COLO829 (cell line): ENCODE data around the gene SEMA5A.
"Not testable (repeated sequence)": the region's sequence is repeated elsewhere in the genome, so short reads cannot be mapped to it uniquely, and the experiment has no call there.

Source experiments
- DNase-seq: peaks from one replicate; pipeline ENCODE4 v3.0.0; 2012; ENCODE audit warnings: low spot score

The SEMA5A gene

DNA sequence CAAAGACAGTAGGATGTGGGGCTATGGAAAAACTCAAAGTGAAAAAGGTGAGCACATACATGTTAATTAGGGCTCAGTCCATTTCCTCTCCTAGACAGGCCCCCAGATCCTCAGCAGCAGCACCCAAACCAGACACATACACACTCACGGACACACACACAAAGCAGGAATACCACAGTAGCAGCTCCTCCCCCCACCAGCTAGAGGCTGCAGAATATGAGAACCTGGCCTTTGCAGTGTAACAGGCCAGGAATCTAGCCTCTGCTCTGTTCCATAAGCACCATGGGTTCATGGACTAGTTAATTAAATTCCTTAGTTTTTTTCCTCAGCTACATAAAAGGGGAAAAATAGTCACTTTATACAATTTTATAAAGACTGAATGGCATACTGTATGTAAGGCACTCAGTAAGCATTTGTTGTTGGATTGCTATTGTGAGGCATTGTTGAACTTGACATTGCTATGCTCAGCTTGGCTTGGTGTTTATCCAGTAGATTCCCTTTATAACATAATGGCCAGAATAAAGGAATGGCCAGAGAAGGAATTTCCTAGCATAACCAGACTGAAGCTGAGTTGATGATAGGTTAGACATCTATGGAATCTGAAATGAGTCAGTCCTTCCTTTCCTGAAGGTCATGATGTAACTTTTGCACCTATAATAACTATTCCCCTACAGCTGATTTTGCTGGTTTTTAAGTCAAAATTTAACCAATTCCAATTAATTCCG, 186.8 kb downstream of the SEMA5A start:
- no peak for DNase-seq

DNA sequence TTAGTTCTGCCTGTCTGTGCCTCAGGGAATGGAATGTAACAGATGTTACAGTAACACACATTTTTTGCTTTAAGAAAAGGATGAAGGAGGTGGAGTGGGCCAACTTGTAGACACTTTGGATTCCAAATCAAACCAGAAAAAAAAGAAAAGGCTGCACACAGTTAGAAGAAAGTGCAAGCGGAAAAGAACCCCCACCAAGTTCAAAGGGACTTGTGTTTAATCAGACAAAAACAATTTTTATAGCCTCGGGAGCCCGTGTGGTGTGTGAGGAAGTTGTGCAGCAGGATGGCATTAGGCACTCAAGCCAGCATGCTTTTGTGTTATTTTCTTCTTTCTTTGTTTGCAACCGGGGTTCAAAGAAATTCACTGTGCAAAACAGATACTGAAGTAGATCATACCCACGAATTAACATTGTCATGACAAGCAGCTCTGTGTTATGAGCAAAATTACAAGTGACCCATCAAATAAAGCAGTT, 189.5 kb downstream of the SEMA5A start:
- peak; percentile 60 for DNase-seq

DNA sequence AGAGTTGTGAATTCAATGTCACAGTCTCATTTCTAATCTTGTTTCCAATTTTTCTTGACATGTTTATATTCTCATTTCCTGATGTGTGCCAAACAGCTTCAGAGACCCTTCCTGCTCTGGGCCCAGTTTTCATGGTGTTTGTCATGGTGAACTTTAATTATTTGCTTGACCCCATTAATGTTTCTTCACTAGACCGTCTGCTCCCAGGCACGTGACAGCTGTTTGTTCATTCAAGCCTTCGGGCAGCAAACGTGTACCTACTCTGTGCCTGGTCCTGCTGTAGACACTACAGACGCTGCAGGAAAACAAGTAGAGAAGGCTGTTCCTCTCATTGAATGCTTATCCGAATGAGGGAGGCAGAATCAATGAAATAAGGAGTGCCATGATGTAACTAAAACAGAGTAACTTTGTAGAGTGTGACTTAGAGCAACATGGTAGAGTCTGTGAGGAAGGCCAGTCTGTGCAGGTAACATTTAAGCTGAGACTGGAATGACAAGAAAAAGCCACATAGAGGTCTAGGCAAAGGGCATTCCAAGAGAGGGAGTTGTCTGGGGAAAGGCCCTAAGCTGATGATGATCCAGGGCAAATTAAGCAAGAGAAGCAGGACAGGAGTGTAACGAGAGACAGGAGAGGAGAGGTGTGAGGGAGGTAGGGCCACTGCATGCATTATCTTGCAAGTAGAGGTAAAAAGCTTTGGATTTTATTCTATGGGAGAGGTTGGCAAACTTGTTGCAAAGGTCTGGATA, 191.4 kb downstream of the SEMA5A start:
- DNase-seq: no peak

DNA sequence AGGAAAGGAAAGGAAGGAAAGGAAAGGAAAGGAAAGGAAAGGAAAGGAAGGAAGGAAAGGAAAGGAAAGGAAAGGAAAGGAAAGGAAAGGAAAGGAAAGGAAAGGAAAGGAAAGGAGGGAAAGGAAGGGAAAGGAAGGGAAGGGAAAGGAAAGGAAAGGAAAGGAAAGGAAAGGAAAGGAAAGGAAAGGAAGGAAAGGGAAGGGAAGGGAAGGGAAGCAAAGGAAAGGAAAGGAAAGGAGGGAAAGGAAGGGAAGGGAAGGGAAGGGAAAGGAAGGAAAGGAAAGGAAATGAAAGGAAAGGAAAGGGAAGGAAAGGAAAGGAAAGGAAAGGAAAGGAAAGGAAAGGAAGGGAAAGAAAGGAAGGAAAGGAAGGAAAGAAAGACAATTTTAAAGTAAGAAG, 192.8 kb downstream of the SEMA5A start:
- DNase-seq: not testable (repeated sequence)

DNA sequence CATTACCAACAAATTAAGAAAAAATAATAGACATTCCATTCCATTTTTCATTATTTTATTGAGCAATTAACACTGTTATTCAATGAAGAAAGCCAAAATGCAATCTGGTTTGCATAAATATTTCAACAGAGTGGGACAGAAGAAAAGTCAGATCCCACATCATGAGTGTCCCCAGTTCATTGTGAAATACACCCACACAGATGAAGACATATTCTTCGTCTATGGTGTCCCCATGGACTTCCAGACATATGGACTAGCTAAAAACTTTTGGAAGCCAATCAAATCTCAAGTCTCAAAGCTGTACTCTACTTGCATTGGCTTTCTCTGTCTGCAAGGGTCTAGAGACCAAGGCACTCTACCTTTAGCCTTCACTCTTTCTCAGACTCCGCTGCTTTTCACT, 194.3 kb downstream of the SEMA5A start:
- DNase-seq: no peak

- no peak for DNase-seq
Observed at GRCh38 chr5:9350301-9350797, 195.5 kb downstream of the SEMA5A start.

DNA sequence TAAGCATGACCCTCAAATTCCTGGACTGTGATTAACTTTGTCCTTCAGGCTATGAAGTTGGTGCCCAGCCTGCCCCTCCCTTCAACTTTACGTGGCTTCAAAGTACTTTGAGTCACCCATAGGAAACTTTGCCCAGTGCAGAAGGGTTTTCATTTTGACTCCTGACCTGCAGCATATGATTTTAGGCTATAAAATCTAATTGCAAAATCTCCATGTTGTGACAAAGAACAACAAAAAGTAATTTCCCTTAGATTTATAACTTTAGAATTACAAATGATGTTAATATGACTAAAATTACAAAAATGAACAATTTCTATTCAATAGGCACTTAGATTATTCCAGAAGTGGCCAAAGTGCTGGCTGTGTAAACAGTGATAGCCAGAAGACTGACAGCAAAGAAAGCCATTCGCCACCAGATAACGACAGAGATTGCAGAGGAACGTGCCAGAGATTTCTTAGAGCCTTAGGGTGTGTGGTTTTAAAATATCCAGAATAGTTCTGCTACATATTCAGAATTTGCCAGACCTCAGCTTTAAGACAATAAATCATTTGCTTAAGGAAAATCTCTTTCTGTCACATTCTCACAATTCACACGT, 197.4 kb downstream of the SEMA5A start:
- peak; percentile 40 for DNase-seq

- DNase-seq: no peak
Observed at GRCh38 chr5:9347541-9348295, 198.2 kb downstream of the SEMA5A start.

DNA sequence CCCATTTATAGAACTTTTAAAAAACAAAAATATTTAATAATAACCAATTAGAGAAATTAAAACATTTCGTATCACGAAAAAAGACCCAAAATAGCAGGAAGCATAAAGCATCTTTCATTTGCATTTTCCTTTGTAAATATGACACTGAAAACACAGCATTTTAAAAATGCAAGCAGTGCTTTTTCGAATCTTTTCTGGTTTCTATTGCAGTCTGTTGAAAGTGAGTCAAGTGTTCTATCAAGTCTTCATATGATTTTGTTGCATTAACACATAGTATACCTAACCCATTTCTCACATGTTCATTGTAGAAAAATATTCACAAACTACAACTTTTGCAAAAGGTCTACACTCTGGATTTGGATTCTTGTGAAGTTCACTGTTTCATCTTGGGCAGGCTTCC, 198.8 kb downstream of the SEMA5A start:
- DNase-seq: no peak

DNA sequence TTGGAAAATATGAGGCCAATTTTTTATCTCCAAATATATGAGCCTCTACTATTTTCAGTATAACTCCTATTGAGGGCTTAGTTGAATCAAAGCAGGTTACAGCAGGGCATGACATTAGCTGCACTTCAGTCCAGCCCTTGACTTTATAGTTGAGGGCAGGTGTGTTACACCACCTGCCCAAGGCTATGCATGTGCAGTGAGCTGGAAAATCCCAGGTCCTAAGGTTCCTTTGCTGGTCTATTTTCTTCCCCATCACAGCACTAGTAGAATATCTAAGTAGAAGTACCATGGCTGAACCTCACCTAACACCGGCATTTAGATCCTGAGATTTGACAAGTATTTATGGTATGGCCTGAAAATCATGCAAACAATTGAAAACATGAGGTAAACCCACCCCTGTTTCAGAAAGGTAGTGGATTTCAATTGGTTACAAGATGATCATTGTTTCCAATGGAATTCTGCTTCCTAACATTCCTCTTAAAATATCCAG, 201.1 kb downstream of the SEMA5A start:
- no peak for DNase-seq

GRCh38 chr5:9343146-9343850, 202.6 kb downstream of the SEMA5A start:
- no peak for DNase-seq

- no peak for DNase-seq
Observed at GRCh38 chr5:9342161-9342787, 203.6 kb downstream of the SEMA5A start.

DNA sequence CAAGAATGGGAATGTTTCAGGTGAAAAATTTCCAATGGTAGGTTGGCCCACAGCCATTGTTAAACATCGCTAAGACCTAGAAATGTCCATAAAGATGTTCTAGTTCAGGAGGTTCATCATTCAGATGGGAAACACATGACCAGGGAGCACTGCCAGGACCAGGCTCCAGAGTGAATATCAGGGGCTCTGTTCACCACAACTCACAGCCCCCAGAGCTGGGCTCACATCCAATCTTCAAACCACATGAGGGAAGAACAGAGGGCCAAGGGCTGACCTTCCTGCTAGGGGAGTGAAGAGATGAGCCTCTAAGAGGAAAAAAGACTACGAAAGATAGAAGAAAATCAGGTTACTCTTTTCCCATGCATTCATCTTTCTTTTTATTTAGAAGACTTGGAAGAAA, 205.8 kb downstream of the SEMA5A start:
- no peak for DNase-seq

DNA sequence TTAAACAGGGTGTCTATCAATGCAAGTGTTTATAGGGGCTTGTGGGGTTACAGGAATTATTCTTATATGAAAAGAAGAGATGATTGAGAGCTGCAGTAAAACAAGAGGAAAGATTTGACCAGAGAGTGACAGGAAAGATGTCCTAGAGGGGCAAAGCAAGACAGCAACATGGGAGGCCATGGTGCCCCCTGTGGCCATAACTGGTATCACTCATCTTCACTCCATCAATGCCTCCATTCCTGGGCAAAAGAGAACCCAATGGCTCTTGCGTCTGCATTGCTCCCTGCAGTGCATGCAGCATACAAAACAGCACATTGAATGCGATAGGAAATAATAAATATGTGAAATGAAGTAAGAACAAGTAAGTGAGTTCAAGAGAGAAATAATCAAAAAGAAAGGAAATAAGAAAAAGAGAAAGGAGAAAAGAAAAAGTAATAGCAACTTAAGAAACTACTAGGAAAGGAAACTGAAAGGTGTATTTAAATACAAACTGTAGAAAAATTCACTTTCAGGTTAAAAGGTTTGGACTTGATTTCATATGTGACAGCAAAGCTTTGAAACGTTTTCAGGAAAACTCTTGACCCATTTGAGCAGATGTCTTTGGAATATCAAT, 206.6 kb downstream of the SEMA5A start:
- peak; percentile 9 for DNase-seq

- DNase-seq: no peak
Observed at GRCh38 chr5:9338796-9339195, 207.1 kb downstream of the SEMA5A start.

- peak; percentile 11 for DNase-seq
Observed at GRCh38 chr5:9337928-9338595, 207.8 kb downstream of the SEMA5A start.

DNA sequence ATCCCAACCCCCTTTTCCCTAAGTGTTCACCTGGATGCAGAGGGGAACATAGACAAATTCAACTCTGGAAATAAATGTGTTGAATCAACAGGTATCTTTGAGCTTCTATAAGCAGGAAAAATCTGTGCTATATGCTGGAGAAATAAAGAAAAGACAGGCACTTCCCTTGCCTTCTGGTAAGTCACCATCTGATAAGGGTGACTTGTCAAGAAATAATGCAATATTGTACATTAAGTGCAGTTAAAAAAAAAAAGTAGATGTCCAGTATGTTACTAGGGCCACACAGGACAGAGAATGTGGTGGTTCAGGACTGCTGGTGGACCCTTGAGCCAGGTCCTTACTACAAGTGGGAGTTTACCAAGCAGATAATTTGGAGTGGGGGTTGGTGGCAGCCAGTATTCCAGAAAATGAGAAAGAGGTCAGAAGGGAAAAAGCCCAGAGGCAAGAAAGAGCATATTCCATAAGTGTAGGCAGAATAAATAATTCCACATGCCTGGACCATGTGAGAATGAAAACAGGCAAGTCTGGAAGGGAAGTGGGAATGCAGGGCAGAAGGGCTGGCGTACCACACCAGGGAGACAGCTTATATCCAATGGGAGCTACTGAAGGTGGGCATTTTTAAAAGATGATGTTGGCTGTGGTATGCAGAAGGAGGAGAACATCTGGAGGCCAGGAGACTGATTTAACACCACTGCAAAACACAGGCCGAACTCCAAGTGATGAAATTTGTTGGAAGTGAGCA, 209.9 kb downstream of the SEMA5A start:
- DNase-seq: no peak

- no peak for DNase-seq
Observed at GRCh38 chr5:9335269-9335668, 210.6 kb downstream of the SEMA5A start.

- DNase-seq: no peak
Observed at GRCh38 chr5:9332026-9332425, 213.8 kb downstream of the SEMA5A start.
